Hepatocyte (in vitro differentiated cells): ENCODE data around the gene ATP5IF1.

Experiments used
- EZH2 ChIP-seq: fragments of 200-600 bp; sonication (generic); IDR thresholded peaks from 2 replicates; pipeline ENCODE4 v1.6.1; 2016; ENCODE audit warnings: antibody characterized with exemption, mild to moderate bottlenecking, borderline replicate concordance
- EZH2phosphoT487 ChIP-seq: fragments of 200-600 bp; sonication (generic); IDR thresholded peaks from one replicate; pipeline ENCODE4 v1.6.1; 2018; ENCODE audit warnings: antibody characterized with exemption, mild to moderate bottlenecking, low read depth, moderate library complexity; ENCODE audit not compliant: unreplicated experiment, severe bottlenecking
- TF ChIP-seq, protein P1 (sequence below): fragments of 200-600 bp; sonication (generic); IDR thresholded peaks from 2 replicates; pipeline ENCODE4 v1.5.1; 2016; ENCODE audit warnings: antibody characterized with exemption, mild to moderate bottlenecking; ENCODE audit not compliant: poor library complexity

- TF ChIP-seq, protein P1, sequence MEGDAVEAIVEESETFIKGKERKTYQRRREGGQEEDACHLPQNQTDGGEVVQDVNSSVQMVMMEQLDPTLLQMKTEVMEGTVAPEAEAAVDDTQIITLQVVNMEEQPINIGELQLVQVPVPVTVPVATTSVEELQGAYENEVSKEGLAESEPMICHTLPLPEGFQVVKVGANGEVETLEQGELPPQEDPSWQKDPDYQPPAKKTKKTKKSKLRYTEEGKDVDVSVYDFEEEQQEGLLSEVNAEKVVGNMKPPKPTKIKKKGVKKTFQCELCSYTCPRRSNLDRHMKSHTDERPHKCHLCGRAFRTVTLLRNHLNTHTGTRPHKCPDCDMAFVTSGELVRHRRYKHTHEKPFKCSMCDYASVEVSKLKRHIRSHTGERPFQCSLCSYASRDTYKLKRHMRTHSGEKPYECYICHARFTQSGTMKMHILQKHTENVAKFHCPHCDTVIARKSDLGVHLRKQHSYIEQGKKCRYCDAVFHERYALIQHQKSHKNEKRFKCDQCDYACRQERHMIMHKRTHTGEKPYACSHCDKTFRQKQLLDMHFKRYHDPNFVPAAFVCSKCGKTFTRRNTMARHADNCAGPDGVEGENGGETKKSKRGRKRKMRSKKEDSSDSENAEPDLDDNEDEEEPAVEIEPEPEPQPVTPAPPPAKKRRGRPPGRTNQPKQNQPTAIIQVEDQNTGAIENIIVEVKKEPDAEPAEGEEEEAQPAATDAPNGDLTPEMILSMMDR: no peak
- TF ChIP-seq EZH2phosphoT487: no peak
- no peak for TF ChIP-seq EZH2
Measured at GRCh38 chr1:28229089-28229488, 6.8 kb upstream of the ATP5IF1 start.
